Left renal pelvis (tissue), 4 donors: Measurements from ENCODE around the gene ZACN. TPM values are rescaled to one million over a fixed set of nuclear protein-coding genes. Genes with fewer than 3 reads are reported as not detected.
"Not testable (repeated sequence)": the region's sequence is repeated elsewhere in the genome, so short reads cannot be mapped to it uniquely, and the experiment has no call there.

ENCODE experiments used
- DNase-seq, 4 donors: peaks; one replicate each; pipeline ENCODE4 v3.0.0-alpha.2; 2013; ENCODE audit warnings: low read depth in 4 of 4, low spot score in 3 of 4
- polyA plus RNA-seq, 4 donors: library from polyadenylated mRNA; unstranded; fragments of 120-200 nt; gene quantifications; one replicate each; pipeline ENCODE4 v1.2.1, GENCODE V29; 2013; ENCODE audit not compliant: insufficient read length in 4 of 4

Gene ZACN
- polyA plus RNA-seq, 4 donors: 0.55 to 29.1 (median 7.2) TPM

- DNase-seq: no peak
These were observed 25.5 kb upstream of the ZACN start for GRCh38 chr17:76053246-76054111.

DNA sequence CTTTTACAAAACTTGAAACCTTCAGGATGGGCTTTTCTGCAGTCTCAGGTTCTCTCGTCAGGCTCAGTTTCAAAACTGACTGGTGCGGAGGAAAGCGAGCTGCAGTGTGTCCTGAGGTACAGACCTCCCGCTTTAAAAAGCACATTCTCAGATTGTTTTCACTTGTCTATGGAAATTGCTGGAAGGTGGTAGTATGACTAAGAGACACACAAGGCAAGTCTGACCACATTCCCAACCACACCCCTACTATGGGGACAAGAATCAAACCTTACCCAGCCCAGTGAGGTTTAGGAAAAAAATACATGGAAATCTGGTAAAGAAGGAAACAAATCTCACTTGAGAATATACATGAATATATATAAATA, 24.9 kb upstream of the ZACN start:
- DNase-seq: no peak

DNA sequence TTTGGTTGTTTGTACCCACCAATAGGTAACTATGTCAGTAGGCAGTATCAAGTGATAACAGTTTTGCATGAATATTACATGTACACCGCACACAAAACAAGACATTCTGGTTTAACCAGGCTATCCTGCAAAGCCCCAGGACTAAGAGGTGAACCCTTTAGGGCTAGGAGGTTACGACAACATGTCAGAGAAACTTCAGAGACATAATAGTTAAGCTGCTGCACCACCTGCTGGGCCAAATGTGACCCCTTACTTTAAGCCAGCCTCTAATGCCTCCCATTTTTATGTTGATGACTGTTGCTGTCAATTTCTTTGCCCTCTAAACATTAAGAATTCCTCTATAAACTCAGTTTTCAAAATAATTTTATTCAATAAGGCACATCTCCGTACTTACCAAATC, 22.1 kb upstream of the ZACN start:
- no peak for DNase-seq

DNA sequence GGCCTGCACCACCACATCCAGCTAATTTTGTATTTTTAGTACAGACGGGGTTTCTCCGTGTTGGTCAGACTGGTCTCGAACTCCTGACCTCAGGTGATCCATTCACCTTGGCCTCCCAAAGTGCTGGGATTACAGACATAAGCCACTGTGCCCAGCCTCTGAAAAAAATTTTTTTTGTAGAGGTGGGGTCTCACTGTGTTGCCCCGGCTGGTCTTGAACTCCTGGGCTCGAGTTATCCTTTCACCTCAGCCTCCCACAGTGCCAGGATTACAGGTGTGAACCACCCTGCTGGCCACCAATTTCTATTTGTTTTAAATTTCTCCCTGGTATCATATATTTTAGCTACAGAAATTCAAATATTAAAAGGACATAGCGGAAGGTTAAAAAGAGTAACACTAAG, 20.7 kb upstream of the ZACN start:
- not testable (repeated sequence) for DNase-seq

DNA sequence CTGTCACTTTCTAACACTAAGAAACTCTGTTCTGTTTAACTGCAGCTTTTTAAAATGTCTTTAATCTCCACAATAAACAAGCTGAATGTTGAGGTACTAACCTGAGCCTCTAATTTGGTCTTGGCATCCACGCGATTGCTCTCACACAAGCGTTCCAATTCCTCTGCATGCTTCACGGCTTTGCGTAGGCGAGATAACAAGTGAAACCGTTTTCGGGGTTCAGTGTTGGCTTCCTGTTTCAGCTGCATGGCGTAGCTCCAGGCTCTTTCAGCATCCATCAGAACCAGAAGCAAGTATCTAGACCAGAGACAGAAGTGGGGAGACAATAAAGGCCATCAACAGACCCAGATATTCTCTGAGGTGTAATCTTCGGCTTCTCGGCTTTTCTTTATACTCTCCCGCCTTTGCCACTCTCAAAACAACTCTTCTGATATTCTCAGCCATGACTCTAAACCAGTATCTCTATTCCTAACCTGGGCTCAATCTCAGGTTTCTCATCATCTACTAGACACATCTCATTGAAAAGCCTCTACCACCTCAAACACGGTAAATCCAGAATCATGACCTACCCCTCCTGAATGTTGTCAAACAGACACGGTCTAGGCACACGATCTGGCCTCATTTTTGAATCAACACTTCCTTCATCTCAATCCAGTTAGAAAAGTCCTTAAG, 15.0 kb upstream of the ZACN start:
- DNase-seq: no peak

- no peak for DNase-seq
These were observed 13.2 kb upstream of the ZACN start for GRCh38 chr17:76065775-76066174.

GRCh38 chr17:76071531-76072147, 7.3 kb upstream of the ZACN start:
- DNase-seq: no peak

- DNase-seq: peak; percentile 73 to 83 (median 78)
These were observed 6.7 kb upstream of the ZACN start, which contains the start of gene SRP68 for GRCh38 chr17:76072148-76072858. TSS of gene SRP68 (minus strand) at chr17:76072517. CDS start at chr17:76072491, 26 bp downstream.

DNA sequence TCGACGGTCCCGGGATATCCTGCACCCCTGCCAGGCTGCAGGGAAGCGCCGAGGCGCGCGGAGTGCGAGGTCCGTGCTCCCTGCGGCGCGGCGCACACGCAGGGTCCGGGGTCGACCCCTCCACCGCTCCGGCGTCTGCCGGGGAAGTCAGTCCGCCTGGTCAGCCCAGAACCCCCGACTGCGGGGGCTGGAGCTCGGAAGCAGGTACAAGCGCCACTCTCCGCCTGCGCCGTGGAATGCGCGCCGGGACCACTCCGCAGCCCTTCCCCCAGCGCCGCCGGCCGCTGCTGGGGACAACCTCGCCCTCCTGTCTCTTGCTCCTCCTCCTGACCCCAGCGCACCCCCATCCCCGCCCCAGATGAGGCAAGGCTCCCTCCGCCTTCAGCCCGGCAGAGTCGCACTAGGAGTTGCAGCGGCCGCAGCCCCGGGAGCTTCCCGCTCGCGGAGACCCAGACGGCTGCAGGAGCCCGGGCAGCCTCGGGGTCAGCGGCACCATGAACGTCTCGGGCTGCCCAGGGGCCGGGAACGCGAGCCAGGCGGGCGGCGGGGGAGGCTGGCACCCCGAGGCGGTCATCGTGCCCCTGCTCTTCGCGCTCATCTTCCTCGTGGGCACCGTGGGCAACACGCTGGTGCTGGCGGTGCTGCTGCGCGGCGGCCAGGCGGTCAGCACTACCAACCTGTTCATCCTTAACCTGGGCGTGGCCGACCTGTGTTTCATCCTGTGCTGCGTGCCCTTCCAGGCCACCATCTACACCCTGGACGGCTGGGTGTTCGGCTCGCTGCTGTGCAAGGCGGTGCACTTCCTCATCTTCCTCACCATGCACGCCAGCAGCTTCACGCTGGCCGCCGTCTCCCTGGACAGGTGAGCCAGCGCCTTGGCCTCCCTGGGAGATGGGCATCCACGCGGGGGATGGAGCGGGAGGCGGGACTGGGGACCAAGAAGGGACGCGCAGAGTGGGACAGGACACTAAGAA, 4.3 kb upstream of the ZACN start, which contains the start of gene GALR2:
TSS of gene GALR2 (plus strand) at position 392 of the 974 bp plus-strand sequence. CDS start at position 495, 103 bp downstream.
- no peak for DNase-seq

GRCh38 chr17:76075364-76076145, 3.4 kb upstream of the ZACN start:
- no peak for DNase-seq

GRCh38 chr17:76076146-76076764, 2.7 kb upstream of the ZACN start:
- DNase-seq: no peak

GRCh38 chr17:76076765-76077583, 2.0 kb upstream of the ZACN start:
- DNase-seq: no peak

DNA sequence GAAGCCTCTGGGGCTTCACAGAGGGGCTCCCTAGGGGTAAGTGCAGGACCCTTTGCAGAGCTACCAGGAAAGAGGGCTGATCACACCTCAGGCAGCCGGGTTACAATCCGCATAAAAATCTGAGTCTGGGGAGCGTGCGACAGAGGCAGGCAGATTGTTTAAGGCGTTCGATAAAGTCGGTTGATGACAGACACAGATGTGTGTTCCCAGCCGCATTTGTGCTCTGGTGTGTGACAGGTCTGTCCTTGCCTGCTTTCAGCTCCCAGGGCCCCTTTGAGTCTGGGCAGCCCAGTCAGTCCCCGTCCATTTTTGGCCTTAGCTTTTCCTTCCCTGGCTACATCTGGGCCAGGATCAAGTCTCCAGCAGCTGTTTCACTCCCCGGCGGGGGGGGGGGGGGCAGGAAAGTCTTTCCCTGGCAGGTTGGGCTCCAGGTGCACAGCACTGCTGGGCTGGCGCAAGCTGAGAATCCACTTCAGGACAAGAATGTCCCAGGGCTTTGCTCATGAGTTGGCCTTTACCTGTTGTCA, 1.3 kb upstream of the ZACN start:
- DNase-seq: no peak

- not testable (repeated sequence) for DNase-seq
These were observed 612 bp upstream of the ZACN start for GRCh38 chr17:76078370-76078769.

DNA sequence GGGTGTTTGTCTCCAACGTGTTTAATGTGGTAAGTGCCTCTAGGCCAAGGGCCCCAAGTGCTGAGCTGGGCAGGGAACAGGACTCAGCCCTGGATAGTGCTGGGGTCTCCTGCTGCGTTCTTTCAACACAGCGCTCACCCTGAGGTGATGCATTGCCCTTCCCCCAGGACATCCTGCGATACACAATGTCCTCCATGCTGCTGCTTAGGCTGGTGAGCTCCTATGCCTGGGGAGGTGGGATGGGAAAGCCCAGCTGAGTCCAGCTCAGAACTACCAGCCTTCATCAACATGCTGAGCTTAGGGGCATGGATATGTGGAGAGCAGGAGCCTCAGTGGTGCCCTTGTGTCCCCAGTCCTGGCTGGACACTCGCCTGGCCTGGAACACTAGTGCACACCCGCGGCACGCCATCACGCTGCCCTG, 563 bp downstream of the ZACN start:
- no peak for DNase-seq

- DNase-seq: no peak
These were observed 1.2 kb downstream of the ZACN start for GRCh38 chr17:76079956-76080767.
